Tibial nerve (tissue), 4 donors: ENCODE data around the gene CFAP65. TPM values are rescaled to one million over a fixed set of nuclear protein-coding genes. Genes with fewer than 3 reads are reported as not detected.

ENCODE experiments used
- DNase-seq, 2 donors: peaks; one replicate each; pipeline ENCODE4 v3.0.0-alpha.2; 2019; ENCODE audit warnings: low spot score in 2 of 2
- H3K27ac ChIP-seq, 4 donors: fragments of 200-600 bp; sonication (generic) in 3 of 4; one replicate each; pipeline ENCODE4 v1.5.1; 2017 to 2019; ENCODE audit warnings: mild to moderate bottlenecking in 1 of 4
- H3K27me3 ChIP-seq, 2 donors: fragments of 200-600 bp; sonication (generic) in 1 of 2; one replicate each; pipeline versions ENCODE4 v1.5.1 to v1.6.0; 2017 to 2019
- H3K36me3 ChIP-seq, 3 donors: fragments of 200-600 bp; sonication (generic); one replicate each; pipeline ENCODE4 v1.5.1; 2018 to 2019
- H3K4me1 ChIP-seq, 4 donors: fragments of 200-600 bp; sonication (generic) in 3 of 4; one replicate each; pipeline ENCODE4 v1.5.1; 2017 to 2019
- H3K4me3 ChIP-seq, 4 donors: fragments of 200-600 bp; sonication (generic) in 3 of 4; one replicate each; pipeline ENCODE4 v1.5.1; 2017 to 2019; ENCODE audit warnings: mild to moderate bottlenecking in 1 of 4, moderate library complexity in 1 of 4
- H3K9me3 ChIP-seq, 4 donors: fragments of 200-600 bp; sonication (generic) in 3 of 4; one replicate each; pipeline ENCODE4 v1.5.1; 2017 to 2019
- EP300 ChIP-seq, 2 donors: sonication (generic); formaldehyde crosslinking; IDR thresholded peaks; one replicate each; pipeline ENCODE4 v1.6.1; 2017; ENCODE audit warnings: antibody characterized with exemption in 2 of 2, mild to moderate bottlenecking in 1 of 2
- POLR2A ChIP-seq, 2 donors: fragments of 450-650 bp; IDR thresholded peaks; one replicate each; pipeline ENCODE4 v1.6.1; 2017; ENCODE audit warnings: antibody characterized with exemption in 2 of 2, mild to moderate bottlenecking in 2 of 2, moderate library complexity in 2 of 2
- WGBS, 2 donors: methylation state at CpG; one replicate each; pipeline ENCODE4 v1.1.5; 2018; 5-methylcytosine and 5-hydroxymethylcytosine counted together
- total RNA-seq, 4 donors: library from RNA; depleted of rRNA; stranded (reverse); fragments of >200 nt; gene quantifications; one replicate each; pipeline ENCODE4 v1.1.0, GENCODE V29; 2016
- TF ChIP-seq, protein P1 (sequence below), 5 experiments: fragments of 200-600 bp in 3 of 5; fragments of 450-650 bp in 2 of 5; sonication (generic) in 3 of 5; IDR thresholded peaks; one replicate each; pipeline ENCODE4 v1.5.1; 2016 to 2019; ENCODE audit warnings: antibody characterized with exemption in 5 of 5, mild to moderate bottlenecking in 3 of 5, moderate library complexity in 2 of 5

CFAP65 gene
- total RNA-seq, 4 donors from 2014 or later: not detected

DNA sequence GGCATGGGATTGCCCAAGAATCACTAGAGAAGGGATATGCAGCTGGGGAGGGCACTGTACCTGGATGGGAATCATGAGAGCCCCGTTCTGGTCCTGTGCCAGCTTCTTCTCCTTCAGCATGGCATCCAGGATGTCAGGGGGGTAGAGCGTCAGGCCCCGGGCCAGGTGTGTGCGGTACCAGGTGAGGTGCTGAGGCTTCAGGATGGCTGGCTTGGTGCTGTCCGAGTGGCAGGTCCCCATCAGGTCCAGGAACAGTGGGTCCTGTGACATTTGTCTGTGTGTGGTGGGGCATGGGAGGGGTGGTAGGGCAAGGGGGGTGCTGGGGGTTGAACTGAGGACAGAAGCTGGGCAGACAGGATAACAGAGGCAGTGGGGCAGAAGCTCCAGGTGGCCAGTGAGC, 13.2 kb downstream of the CFAP65 start:
- no peak for DNase-seq
- H3K4me1 ChIP-seq: peaks cover 0 to 21% (median 0%) of the 10 kb centered on the region in 4 donors
- 83 to 87% methylated on average over 5 of the region's 5 CpGs for WGBS, 2 donors

DNA sequence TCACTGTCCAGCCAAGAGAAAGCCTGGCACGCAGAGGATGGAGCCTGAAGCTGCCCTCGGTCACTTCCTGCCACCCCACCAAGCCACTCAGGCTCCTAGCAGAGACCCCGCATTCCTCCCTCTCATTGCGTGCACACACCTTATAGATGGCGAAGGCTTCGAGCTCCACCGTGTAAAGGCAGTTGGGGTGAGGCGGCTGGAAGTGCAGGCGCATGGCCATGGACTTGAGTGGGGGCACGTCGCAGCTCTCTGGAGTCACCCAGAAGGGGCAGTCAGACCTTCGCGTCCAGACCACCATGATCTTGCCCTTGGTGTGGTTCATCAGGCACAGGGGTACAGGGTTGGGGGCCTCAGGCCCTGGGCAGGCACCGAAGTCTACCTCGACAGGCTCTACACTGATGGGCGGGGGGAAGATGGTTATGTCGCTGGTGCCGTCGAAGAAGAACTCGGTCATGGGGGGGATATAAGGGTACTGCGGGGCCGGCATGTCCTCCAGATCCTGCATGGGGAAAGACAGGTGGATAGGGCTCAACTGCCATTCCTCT, 13.7 kb downstream of the CFAP65 start:
- H3K4me3 ChIP-seq: no peak overlapping the region
- H3K27me3 ChIP-seq: peaks cover 0 to 28% of the 10 kb centered on the region in 2 donors
- TF ChIP-seq EP300 (IDR thresholded peaks at IDR 0.05) (no peak), POLR2A (IDR thresholded peaks at IDR 0.05) (no peak)
- TF ChIP-seq, protein P1, sequence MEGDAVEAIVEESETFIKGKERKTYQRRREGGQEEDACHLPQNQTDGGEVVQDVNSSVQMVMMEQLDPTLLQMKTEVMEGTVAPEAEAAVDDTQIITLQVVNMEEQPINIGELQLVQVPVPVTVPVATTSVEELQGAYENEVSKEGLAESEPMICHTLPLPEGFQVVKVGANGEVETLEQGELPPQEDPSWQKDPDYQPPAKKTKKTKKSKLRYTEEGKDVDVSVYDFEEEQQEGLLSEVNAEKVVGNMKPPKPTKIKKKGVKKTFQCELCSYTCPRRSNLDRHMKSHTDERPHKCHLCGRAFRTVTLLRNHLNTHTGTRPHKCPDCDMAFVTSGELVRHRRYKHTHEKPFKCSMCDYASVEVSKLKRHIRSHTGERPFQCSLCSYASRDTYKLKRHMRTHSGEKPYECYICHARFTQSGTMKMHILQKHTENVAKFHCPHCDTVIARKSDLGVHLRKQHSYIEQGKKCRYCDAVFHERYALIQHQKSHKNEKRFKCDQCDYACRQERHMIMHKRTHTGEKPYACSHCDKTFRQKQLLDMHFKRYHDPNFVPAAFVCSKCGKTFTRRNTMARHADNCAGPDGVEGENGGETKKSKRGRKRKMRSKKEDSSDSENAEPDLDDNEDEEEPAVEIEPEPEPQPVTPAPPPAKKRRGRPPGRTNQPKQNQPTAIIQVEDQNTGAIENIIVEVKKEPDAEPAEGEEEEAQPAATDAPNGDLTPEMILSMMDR (IDR thresholded peaks at IDR 0.05): no peak
- H3K36me3 ChIP-seq: no peaks in the 10 kb centered on the region
- DNase-seq: no peak
- no peaks in the 10 kb centered on the region for H3K9me3 ChIP-seq
- H3K27ac ChIP-seq: peak overlapping the region in 1 of 4 donors; percentile 75
- 87 to 91% methylated on average over 22 of the region's 22 CpGs for WGBS, 2 donors
- H3K4me1 ChIP-seq: peaks cover 0 to 21% (median 0%) of the 10 kb centered on the region in 4 donors

More for the DNA sequence above, 13.2 kb downstream of the CFAP65 start:
- no peak overlapping the region for H3K27ac ChIP-seq
- TF ChIP-seq POLR2A (IDR thresholded peaks at IDR 0.05) (no peak), EP300 (IDR thresholded peaks at IDR 0.05) (no peak)
- TF ChIP-seq, protein P1 (IDR thresholded peaks at IDR 0.05): no peak
- H3K9me3 ChIP-seq: no peaks in the 10 kb centered on the region
- no peaks in the 10 kb centered on the region for H3K36me3 ChIP-seq
- no peak overlapping the region for H3K4me3 ChIP-seq
- H3K27me3 ChIP-seq: peaks cover 0 to 32% of the 10 kb centered on the region in 2 donors

DNA sequence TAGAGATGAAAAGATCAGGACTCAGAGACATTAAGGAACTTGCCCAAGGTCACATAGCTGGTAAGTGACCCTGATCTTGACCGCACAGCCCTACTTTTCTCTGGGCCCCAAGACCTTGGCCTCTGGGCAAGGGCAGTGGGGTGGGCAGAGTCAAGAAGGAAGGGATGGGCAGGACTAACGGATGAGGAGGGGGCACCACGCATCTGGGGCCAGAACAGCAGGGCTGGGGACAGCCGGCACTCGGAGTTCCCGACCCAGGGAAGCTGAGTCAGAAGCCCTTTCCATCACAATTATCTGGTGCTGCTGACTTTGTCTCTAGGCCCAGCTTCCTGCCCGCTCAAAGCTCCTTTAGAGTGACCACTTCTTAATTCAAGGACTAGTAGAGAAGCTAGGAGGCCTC, 14.4 kb downstream of the CFAP65 start:
- Histone ChIP-seq H3K27ac (peak overlapping the region; percentile 25 to 75 (median 53)), H3K4me3 (no peak overlapping the region), H3K9me3 (no peaks in the 10 kb centered on the region), H3K27me3 (peaks cover 0 to 23% of the 10 kb centered on the region in 2 donors), H3K36me3 (no peaks in the 10 kb centered on the region), H3K4me1 (peaks cover 0 to 21% (median 0%) of the 10 kb centered on the region in 4 donors)
- no peak for DNase-seq
- WGBS, 2 donors: 50 to 70% methylated on average over 6 to 7 of the region's 7 CpGs
- TF ChIP-seq, protein P1 (IDR thresholded peaks at IDR 0.05): no peak
- TF ChIP-seq POLR2A (IDR thresholded peaks at IDR 0.05) (no peak), EP300 (IDR thresholded peaks at IDR 0.05) (no peak)

- WGBS, 2 donors: 62 to 71% methylated on average over 18 of the region's 18 CpGs
- Histone ChIP-seq H3K36me3 (no peaks in the 10 kb centered on the region), H3K4me1 (peaks cover 0 to 21% (median 0%) of the 10 kb centered on the region in 4 donors), H3K4me3 (no peak overlapping the region), H3K27me3 (peaks cover 0 to 13% of the 10 kb centered on the region in 2 donors), H3K9me3 (no peaks in the 10 kb centered on the region), H3K27ac (peak overlapping the region; percentile 45 to 75 (median 62))
- DNase-seq: no peak
- TF ChIP-seq EP300 (IDR thresholded peaks at IDR 0.05): peak in 1 of 2 donors; percentile 10
- TF ChIP-seq POLR2A (IDR thresholded peaks at IDR 0.05): no peak
- TF ChIP-seq, protein P1 (IDR thresholded peaks at IDR 0.05): no peak
Observed at GRCh38 chr2:219025637-219026585, 15.4 kb downstream of the CFAP65 start.

DNA sequence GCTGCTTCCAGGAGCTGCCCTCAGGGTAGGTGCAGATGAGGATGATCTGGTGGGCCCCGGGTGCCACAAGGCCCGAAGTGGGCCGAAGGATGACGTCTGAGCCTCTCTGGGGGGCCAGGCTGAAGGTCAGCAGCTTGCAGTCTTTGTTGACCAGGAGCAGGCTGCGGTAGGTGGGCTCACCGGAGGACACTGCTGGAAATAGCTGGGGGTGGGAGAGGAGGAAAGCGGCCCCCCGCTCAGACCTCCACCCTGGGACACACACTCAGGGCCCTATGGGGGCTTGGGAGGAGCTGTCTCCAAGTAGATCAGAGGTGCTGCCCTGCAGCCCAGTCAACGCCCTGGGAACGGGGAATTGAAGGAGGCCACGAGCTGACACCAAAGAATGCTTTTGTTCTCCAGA, 17.3 kb downstream of the CFAP65 start:
- no peak overlapping the region for H3K27ac ChIP-seq
- no peaks in the 10 kb centered on the region for H3K36me3 ChIP-seq
- peaks cover 0 to 7% of the 10 kb centered on the region in 2 donors for H3K27me3 ChIP-seq
- H3K4me1 ChIP-seq: peaks cover 0 to 21% (median 0%) of the 10 kb centered on the region in 4 donors
- no peak for TF ChIP-seq EP300 (IDR thresholded peaks at IDR 0.05)
- TF ChIP-seq, protein P1 (IDR thresholded peaks at IDR 0.05): no peak
- no peak for TF ChIP-seq POLR2A (IDR thresholded peaks at IDR 0.05)
- 54 to 60% methylated on average over 10 to 11 of the region's 11 CpGs for WGBS, 2 donors
- H3K9me3 ChIP-seq: no peaks in the 10 kb centered on the region
- no peak overlapping the region for H3K4me3 ChIP-seq
- no peak for DNase-seq
